GM18907 (cell line): ENCODE results near the gene NUMB.

ENCODE experiments used
- ATAC-seq: cut with Tn5 transposase; IDR thresholded peaks from one replicate; pipeline ENCODE4 v1.9.1; 2021; ENCODE audit warnings: mild to moderate bottlenecking, moderate library complexity; ENCODE audit not compliant: unreplicated experiment

The NUMB gene

GRCh38 chr14:73466861-73467260 lies 8.5 kb upstream of the NUMB start:
- no peak for ATAC-seq

- ATAC-seq, result no peak
Observed at GRCh38 chr14:73465823-73466532, 7.6 kb upstream of the NUMB start.

GRCh38 chr14:73463411-73463810 lies 5.1 kb upstream of the NUMB start:
- no peak for ATAC-seq

GRCh38 chr14:73462815-73463214 lies 4.5 kb upstream of the NUMB start:
- ATAC-seq, result no peak

- no peak for ATAC-seq
Observed at GRCh38 chr14:73462048-73462715, 3.8 kb upstream of the NUMB start.

GRCh38 chr14:73461478-73462047 lies 3.2 kb upstream of the NUMB start:
- ATAC-seq, result no peak

- ATAC-seq, result no peak
Observed at GRCh38 chr14:73460691-73461127, 2.4 kb upstream of the NUMB start.

- no peak for ATAC-seq
Observed at GRCh38 chr14:73459959-73460358, 1.6 kb upstream of the NUMB start.

- peak; percentile 12 for ATAC-seq
Observed at GRCh38 chr14:73457924-73458182, 493 bp downstream of the NUMB start.

- no peak for ATAC-seq
Observed at GRCh38 chr14:73457041-73457923, 1.1 kb downstream of the NUMB start.

GRCh38 chr14:73455294-73455693 lies 3.1 kb downstream of the NUMB start:
- no peak for ATAC-seq

GRCh38 chr14:73452341-73453186 lies 5.8 kb downstream of the NUMB start:
- ATAC-seq, result no peak

- ATAC-seq, result no peak
Observed at GRCh38 chr14:73443758-73444157, 14.6 kb downstream of the NUMB start.

- no peak for ATAC-seq
Observed at GRCh38 chr14:73441286-73441685, 17.1 kb downstream of the NUMB start.

GRCh38 chr14:73438993-73439392 lies 19.4 kb downstream of the NUMB start:
- no peak for ATAC-seq

- ATAC-seq, result no peak
Observed at GRCh38 chr14:73437206-73437605, 21.1 kb downstream of the NUMB start.

- no peak for ATAC-seq
Observed at GRCh38 chr14:73432124-73432523, 26.2 kb downstream of the NUMB start.

- no peak for ATAC-seq
Observed at GRCh38 chr14:73428353-73428824, 30.0 kb downstream of the NUMB start.

GRCh38 chr14:73427516-73428264 lies 30.7 kb downstream of the NUMB start:
- ATAC-seq, result no peak

GRCh38 chr14:73426877-73427276 lies 31.5 kb downstream of the NUMB start:
- ATAC-seq, result no peak
